Diencephalon (tissue), 1 donor: ENCODE data around the gene SLC38A2. TPM values are rescaled to one million over a fixed set of nuclear protein-coding genes. Genes with fewer than 3 reads are reported as not detected.

Experiments
- total RNA-seq: library from RNA; depleted of rRNA; stranded (reverse); fragments of >200 nt; gene quantifications from one replicate; pipeline ENCODE4 v1.2.3, GENCODE V29; 2014

The SLC38A2 gene
- total RNA-seq = 174 TPM

DNA sequence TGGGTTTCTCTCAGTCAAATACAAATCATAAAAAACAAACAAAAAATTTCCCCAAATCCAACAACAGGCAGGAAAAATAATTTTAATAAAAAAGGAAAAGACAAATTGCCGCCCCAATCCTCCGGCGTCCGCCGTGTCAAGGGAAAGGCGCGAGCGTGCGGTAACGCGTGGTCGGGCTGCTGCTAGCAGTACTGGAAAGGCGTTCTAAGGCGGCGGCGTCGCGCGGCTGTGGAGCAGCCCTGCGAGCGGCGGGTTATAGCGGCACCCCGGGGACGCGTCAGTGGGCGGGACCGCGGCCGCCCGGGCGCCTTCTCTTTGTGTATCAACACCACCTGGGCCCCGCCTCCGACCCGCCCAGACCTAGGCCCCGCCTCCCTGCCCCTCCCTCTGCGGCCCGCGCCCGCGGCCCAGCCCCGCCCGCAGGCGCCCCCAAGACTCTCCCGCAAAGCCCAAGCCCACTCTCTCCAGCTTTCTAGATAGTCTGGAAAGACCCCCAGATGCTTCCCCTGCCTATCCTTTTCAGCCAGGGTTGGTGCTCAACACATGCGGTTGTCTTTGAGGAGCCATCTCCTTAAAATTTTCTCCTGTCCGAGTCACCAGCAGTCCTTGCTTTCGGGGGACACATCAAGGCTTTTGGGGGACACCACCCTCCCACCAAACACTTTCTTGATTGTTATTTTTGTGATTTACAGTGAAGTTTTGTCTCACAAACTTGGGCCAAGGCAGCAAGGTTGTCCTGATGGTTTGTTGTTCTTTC lies at the start of gene SLC38A2:
SLC38A2 (minus strand) TSS at position 230 of the 757 bp plus-strand sequence. CDS start 1,480 bp downstream, outside the sequence.

Other genes starting within 250 kb of the SLC38A2 start
- 205 TPM for gene SLC38A1, start 103.7 kb downstream of the SLC38A2 start, total RNA-seq